H1 (cell line): ENCODE results near the gene TBC1D2B.
"Not testable (repeated sequence)": the region's sequence is repeated elsewhere in the genome, so short reads cannot be mapped to it uniquely, and the experiment has no call there.

Experiments used
- EGR1 ChIP-seq: IDR thresholded peaks from 2 replicates; pipeline ENCODE4 v1.6.1; 2011; ENCODE audit warnings: low read depth, low read length, borderline replicate concordance
- EZH2 ChIP-seq: fragments of 200-600 bp; sonication (generic); IDR thresholded peaks from 2 replicates; pipeline ENCODE4 v1.7.1; 2012; ENCODE audit warnings: low read depth, mild to moderate bottlenecking, moderate library complexity, low read length, inconsistent platforms; ENCODE audit not compliant: severe bottlenecking
- HDAC6 ChIP-seq: IDR thresholded peaks from one replicate; pipeline ENCODE4 v1.7.1; 2012; ENCODE audit warnings: low read depth, mild to moderate bottlenecking, inconsistent platforms, low read length, moderate library complexity
- NRF1 ChIP-seq: IDR thresholded peaks from 2 replicates; pipeline ENCODE4 v1.6.1; 2011; ENCODE audit warnings: mild to moderate bottlenecking, low read depth, low read length, improper control_type of control experiment
- POLR2A ChIP-seq, 2 experiments: IDR thresholded peaks; 1 replicate in 1 of 2; 2 replicates in 1 of 2; pipeline ENCODE4 v1.6.1; 2011; ENCODE audit warnings: low read depth in 2 of 2, low read length in 2 of 2, mild to moderate bottlenecking in 2 of 2; ENCODE audit errors: control extremely low read depth in 1 of 2
- POLR2AphosphoS5 ChIP-seq: IDR thresholded peaks from 2 replicates; pipeline ENCODE4 v1.6.1; 2011; ENCODE audit warnings: low read depth, low read length
- RAD21 ChIP-seq, 2 experiments: IDR thresholded peaks in 1 of 2; conservative IDR thresholded peaks in 1 of 2; 2 replicates each; pipeline ENCODE4 v1.6.1; 2011; ENCODE audit warnings: low read depth in 2 of 2, low read length in 2 of 2, improper control_type of control experiment in 1 of 2, inconsistent platforms in 1 of 2, mild to moderate bottlenecking in 1 of 2, moderate library complexity in 1 of 2
- SAP30 ChIP-seq: fragments of 300-600 bp; sonication (generic); IDR thresholded peaks from 2 replicates; pipeline ENCODE4 v1.7.1; 2012; ENCODE audit warnings: low read length, moderate library complexity, mild to moderate bottlenecking, inconsistent platforms; ENCODE audit not compliant: insufficient read depth, insufficient replicate concordance
- YY1 ChIP-seq: IDR thresholded peaks from 2 replicates; pipeline ENCODE4 v1.6.1; 2011; ENCODE audit warnings: low read depth, mild to moderate bottlenecking, low read length
- TF ChIP-seq, protein P1 (sequence below), 3 experiments: IDR thresholded peaks; 1 replicate in 2 of 3; 2 replicates in 1 of 3; pipeline versions ENCODE4 v1.5.1 to v1.6.1; 2011; ENCODE audit warnings: low read length in 3 of 3, mild to moderate bottlenecking in 3 of 3, inconsistent platforms in 2 of 3, low read depth in 1 of 3, moderate library complexity in 1 of 3; ENCODE audit not compliant: insufficient read depth in 1 of 3; ENCODE audit errors: control extremely low read depth in 1 of 3
- TF ChIP-seq, protein P2 (sequence below): IDR thresholded peaks from 2 replicates; pipeline ENCODE4 v1.6.1; 2012; ENCODE audit warnings: low read length, inconsistent platforms
- TF ChIP-seq, protein P3 (sequence below): IDR thresholded peaks from 2 replicates; pipeline ENCODE4 v1.6.1; 2011; ENCODE audit warnings: low read depth, mild to moderate bottlenecking, low read length; ENCODE audit not compliant: insufficient read depth

DNA sequence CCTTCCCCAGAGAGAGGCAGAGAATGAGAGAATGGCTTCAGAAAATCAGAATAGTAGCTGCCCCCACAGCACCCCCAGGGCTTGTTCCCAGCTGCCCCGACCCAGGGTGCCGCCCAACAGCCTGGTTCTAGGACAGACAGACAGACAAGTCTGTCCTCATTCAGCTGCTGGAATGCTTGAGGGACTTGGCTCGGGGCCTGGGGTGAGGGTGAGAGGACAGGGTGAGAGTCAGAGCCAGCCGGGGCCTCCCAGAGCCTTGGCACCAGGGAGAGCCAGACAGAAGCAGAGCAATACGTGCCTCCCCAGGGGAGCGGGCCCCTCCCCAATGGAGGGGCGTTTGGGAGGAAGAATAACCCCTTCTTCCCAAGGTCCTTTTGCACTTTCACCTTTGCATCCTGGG lies 105.6 kb downstream of the TBC1D2B start:
- TF ChIP-seq, protein P1, sequence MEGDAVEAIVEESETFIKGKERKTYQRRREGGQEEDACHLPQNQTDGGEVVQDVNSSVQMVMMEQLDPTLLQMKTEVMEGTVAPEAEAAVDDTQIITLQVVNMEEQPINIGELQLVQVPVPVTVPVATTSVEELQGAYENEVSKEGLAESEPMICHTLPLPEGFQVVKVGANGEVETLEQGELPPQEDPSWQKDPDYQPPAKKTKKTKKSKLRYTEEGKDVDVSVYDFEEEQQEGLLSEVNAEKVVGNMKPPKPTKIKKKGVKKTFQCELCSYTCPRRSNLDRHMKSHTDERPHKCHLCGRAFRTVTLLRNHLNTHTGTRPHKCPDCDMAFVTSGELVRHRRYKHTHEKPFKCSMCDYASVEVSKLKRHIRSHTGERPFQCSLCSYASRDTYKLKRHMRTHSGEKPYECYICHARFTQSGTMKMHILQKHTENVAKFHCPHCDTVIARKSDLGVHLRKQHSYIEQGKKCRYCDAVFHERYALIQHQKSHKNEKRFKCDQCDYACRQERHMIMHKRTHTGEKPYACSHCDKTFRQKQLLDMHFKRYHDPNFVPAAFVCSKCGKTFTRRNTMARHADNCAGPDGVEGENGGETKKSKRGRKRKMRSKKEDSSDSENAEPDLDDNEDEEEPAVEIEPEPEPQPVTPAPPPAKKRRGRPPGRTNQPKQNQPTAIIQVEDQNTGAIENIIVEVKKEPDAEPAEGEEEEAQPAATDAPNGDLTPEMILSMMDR (IDR thresholded peaks at IDR 0.05; ENCODE audit: control extremely low read depth in 1 of 3, insufficient read depth in 1 of 3, low read depth in 1 of 3, low read length in 3 of 3), result not testable (repeated sequence)
- TF ChIP-seq NRF1; SAP30; HDAC6; EZH2; EGR1; YY1; POLR2AphosphoS5; RAD21 (IDR thresholded peaks at IDR 0.05 in 1 of 2, conservative IDR thresholded peaks at IDR 0.05 in 1 of 2; ENCODE audit: low read depth in 2 of 2, low read length in 2 of 2); POLR2A (IDR thresholded peaks at IDR 0.05; ENCODE audit: control extremely low read depth in 1 of 2, low read depth in 2 of 2, low read length in 2 of 2): not testable (repeated sequence)
- TF ChIP-seq, protein P2, sequence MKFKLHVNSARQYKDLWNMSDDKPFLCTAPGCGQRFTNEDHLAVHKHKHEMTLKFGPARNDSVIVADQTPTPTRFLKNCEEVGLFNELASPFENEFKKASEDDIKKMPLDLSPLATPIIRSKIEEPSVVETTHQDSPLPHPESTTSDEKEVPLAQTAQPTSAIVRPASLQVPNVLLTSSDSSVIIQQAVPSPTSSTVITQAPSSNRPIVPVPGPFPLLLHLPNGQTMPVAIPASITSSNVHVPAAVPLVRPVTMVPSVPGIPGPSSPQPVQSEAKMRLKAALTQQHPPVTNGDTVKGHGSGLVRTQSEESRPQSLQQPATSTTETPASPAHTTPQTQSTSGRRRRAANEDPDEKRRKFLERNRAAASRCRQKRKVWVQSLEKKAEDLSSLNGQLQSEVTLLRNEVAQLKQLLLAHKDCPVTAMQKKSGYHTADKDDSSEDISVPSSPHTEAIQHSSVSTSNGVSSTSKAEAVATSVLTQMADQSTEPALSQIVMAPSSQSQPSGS, result not testable (repeated sequence)
- TF ChIP-seq, protein P3, sequence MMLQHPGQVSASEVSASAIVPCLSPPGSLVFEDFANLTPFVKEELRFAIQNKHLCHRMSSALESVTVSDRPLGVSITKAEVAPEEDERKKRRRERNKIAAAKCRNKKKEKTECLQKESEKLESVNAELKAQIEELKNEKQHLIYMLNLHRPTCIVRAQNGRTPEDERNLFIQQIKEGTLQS, result not testable (repeated sequence)
